Measurements from ENCODE around the gene RRAD.

DNA sequence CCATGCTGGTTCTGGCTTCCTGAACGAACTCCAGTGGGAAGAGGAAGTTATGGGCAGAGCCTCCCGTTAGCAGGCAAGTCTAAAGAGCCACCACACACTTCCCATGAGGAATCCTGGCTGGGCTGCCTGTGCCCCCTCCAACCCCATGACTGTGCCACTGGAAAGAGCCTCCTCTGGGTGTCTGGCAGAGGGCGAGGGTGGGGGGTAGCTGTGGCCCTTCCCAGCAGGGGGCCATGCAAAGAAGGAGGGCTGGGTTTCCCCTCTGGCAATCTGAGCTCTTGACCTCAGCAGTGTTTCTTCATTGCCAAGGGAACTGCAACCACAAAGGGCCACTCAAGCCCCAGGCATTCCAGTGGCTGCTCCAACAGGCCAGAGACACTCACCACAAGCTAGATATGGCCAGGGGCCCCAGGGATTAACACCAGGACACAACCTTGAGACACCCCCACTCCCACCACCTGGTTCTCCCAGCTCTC, 1.7 kb upstream of the RRAD start:
- TF ChIP-seq, protein P1, sequence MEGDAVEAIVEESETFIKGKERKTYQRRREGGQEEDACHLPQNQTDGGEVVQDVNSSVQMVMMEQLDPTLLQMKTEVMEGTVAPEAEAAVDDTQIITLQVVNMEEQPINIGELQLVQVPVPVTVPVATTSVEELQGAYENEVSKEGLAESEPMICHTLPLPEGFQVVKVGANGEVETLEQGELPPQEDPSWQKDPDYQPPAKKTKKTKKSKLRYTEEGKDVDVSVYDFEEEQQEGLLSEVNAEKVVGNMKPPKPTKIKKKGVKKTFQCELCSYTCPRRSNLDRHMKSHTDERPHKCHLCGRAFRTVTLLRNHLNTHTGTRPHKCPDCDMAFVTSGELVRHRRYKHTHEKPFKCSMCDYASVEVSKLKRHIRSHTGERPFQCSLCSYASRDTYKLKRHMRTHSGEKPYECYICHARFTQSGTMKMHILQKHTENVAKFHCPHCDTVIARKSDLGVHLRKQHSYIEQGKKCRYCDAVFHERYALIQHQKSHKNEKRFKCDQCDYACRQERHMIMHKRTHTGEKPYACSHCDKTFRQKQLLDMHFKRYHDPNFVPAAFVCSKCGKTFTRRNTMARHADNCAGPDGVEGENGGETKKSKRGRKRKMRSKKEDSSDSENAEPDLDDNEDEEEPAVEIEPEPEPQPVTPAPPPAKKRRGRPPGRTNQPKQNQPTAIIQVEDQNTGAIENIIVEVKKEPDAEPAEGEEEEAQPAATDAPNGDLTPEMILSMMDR (conservative IDR thresholded peaks at IDR 0.05; ENCODE audit: low read depth, low read length), result no peak
- no peak for TF ChIP-seq EZH2phosphoT487 (IDR thresholded peaks at IDR 0.05; ENCODE audit: borderline replicate concordance, low read length)
- no peak for TF ChIP-seq EZH2 (IDR thresholded peaks at IDR 0.05; ENCODE audit: low read length, unreplicated experiment)
